ENCODE results near the gene XYLT1.

GRCh38 chr16:17076092-17076754 is 394.5 kb downstream of the XYLT1 start:
- TF ChIP-seq, protein P1, sequence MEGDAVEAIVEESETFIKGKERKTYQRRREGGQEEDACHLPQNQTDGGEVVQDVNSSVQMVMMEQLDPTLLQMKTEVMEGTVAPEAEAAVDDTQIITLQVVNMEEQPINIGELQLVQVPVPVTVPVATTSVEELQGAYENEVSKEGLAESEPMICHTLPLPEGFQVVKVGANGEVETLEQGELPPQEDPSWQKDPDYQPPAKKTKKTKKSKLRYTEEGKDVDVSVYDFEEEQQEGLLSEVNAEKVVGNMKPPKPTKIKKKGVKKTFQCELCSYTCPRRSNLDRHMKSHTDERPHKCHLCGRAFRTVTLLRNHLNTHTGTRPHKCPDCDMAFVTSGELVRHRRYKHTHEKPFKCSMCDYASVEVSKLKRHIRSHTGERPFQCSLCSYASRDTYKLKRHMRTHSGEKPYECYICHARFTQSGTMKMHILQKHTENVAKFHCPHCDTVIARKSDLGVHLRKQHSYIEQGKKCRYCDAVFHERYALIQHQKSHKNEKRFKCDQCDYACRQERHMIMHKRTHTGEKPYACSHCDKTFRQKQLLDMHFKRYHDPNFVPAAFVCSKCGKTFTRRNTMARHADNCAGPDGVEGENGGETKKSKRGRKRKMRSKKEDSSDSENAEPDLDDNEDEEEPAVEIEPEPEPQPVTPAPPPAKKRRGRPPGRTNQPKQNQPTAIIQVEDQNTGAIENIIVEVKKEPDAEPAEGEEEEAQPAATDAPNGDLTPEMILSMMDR (IDR thresholded peaks at IDR 0.05; ENCODE audit: low read depth, low read length, poor library complexity, severe bottlenecking) = no peak
- no peak for TF ChIP-seq EZH2phosphoT487 (IDR thresholded peaks at IDR 0.05; ENCODE audit: borderline replicate concordance, low read length)

Data from DOHH2 (cell line).